ENCODE results near the gene MED26. TPM values are rescaled to one million over a fixed set of nuclear protein-coding genes. Genes with fewer than 3 reads are reported as not detected.

Gene MED26
- total RNA-seq, 1 experiment from 2014 or later: 8.8 TPM

DNA sequence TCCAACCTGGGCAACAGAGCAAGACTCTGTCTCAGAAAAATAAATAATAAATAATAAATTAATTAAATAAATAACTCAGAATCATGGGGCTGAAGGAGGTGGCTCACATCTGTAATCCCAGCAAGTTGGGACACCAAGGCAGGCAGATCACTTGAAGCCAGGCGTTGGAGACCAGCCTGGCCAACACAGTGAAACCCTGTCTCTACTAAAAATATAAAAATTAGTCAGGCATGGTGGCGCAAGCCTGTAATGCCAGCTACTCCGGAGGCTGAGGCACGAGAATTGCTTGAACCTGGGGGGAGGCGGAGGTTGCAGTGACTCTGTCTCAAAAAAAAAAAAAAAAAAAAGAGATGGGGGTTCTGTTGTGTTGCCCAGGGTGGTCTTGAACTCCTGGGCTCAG is 40.2 kb upstream of the MED26 start:
- intact Hi-C loops (cut with micrococcal nuclease; ENCODE audit: unreplicated experiment): no loop called here
- Histone ChIP-seq H3K27me3 (ENCODE audit: control insufficient read depth, insufficient read depth, low read length) (no peaks in the 10 kb centered on the region), H3K27ac (ENCODE audit: low read length) (no peak overlapping the region), H3K36me3 (ENCODE audit: control insufficient read depth, insufficient read depth, low read length) (no peaks in the 10 kb centered on the region), H3K4me1 (ENCODE audit: control insufficient read depth, insufficient read depth, low read length) (no peaks in the 10 kb centered on the region), H3K9me3 (ENCODE audit: control insufficient read depth, insufficient read depth, low read depth, low read length) (no peaks in the 10 kb centered on the region), H3K4me3 (ENCODE audit: low read depth in 2 of 2, low read length in 2 of 2) (no peak overlapping the region)
- ATAC-seq (no peak), DNase-seq (ENCODE audit: low read depth, low spot score) (no peak)
- BruUV-seq (replicated peaks): no TSS peak
- no peak for TF ChIP-seq SIN3A (IDR thresholded peaks at IDR 0.05; ENCODE audit: borderline replicate concordance, insufficient read depth, low read depth, low read length)
- CTCF ChIA-PET: interaction anchor here (0.5 kb wide), 1 partner anchor 9 kb away, joined by 4 read pairs; no protein-coding TSS in a partner anchor
- POLR2A ChIA-PET: no interaction called here
- in situ Hi-C loops (cut with HindIII; ENCODE audit: low pct_unique_long_range_greater_than_20kb, low sequenced_read_pairs): no loop called here

DNA sequence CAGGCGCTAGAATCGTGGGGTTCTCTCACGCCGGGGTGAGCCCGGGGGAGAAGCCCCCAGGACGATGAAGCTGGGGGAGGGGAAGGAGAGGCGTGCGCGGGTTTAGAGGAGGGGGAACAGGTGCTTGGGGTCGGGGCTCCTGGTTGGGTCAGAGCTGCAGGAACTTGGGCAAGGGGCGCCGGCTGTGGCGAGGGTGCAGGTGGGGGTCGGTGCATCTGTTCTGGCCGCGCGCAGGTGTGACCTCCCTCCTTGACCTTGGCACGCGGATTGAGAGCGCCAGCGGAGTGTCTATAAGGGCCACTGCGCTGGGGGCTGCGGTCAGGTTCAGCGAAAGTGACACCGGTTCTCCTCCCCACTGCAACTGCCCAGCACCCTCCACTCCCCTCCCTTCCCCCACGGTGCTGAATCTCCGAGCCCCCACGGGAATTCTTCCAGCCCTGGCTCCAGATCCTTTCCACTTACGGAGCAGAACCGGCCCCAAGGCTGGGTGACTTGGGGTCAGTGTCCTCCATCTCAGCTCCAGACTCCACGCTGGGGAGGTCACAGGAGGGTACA is 33.6 kb upstream of the MED26 start:
- POLR2A ChIA-PET: no interaction called here
- in situ Hi-C loops (cut with HindIII; ENCODE audit: low pct_unique_long_range_greater_than_20kb, low sequenced_read_pairs): no loop called here
- peak overlapping the region; percentile 44; the same call in 1 of the 2 replicates for H3K27ac ChIP-seq (ENCODE audit: low read length)
- DNase-seq (ENCODE audit: low read depth, low spot score) (no peak), ATAC-seq (no peak)
- no peaks in the 10 kb centered on the region for H3K9me3 ChIP-seq (ENCODE audit: control insufficient read depth, insufficient read depth, low read depth, low read length)
- H3K27me3 ChIP-seq (ENCODE audit: control insufficient read depth, insufficient read depth, low read length): no peaks in the 10 kb centered on the region
- peaks cover 9% of the 10 kb centered on the region for H3K36me3 ChIP-seq (ENCODE audit: control insufficient read depth, insufficient read depth, low read length)
- H3K4me3 ChIP-seq (ENCODE audit: low read depth in 2 of 2, low read length in 2 of 2): peak overlapping the region; percentile 89 to 92
- CTCF ChIA-PET: interaction anchor here (0.6 kb wide), 1 partner anchor 644 kb away, joined by 3 read pairs; no protein-coding TSS in a partner anchor
- no peaks in the 10 kb centered on the region; the same call in 1 of the 2 replicates for H3K4me1 ChIP-seq (ENCODE audit: control insufficient read depth, insufficient read depth, low read length)
- intact Hi-C loops (cut with micrococcal nuclease; ENCODE audit: unreplicated experiment): no loop called here
- no TSS peak for BruUV-seq (replicated peaks)
- no peak for TF ChIP-seq SIN3A (IDR thresholded peaks at IDR 0.05; ENCODE audit: borderline replicate concordance, insufficient read depth, low read depth, low read length)
- TF ChIP-seq POLR2AphosphoS5 (IDR thresholded peaks at IDR 0.05; ENCODE audit: low read depth, low read length): no peak
- no peak for TF ChIP-seq TCF7L2 (IDR thresholded peaks at IDR 0.05; ENCODE audit: low read depth, low read length)
- TF ChIP-seq, protein P1, sequence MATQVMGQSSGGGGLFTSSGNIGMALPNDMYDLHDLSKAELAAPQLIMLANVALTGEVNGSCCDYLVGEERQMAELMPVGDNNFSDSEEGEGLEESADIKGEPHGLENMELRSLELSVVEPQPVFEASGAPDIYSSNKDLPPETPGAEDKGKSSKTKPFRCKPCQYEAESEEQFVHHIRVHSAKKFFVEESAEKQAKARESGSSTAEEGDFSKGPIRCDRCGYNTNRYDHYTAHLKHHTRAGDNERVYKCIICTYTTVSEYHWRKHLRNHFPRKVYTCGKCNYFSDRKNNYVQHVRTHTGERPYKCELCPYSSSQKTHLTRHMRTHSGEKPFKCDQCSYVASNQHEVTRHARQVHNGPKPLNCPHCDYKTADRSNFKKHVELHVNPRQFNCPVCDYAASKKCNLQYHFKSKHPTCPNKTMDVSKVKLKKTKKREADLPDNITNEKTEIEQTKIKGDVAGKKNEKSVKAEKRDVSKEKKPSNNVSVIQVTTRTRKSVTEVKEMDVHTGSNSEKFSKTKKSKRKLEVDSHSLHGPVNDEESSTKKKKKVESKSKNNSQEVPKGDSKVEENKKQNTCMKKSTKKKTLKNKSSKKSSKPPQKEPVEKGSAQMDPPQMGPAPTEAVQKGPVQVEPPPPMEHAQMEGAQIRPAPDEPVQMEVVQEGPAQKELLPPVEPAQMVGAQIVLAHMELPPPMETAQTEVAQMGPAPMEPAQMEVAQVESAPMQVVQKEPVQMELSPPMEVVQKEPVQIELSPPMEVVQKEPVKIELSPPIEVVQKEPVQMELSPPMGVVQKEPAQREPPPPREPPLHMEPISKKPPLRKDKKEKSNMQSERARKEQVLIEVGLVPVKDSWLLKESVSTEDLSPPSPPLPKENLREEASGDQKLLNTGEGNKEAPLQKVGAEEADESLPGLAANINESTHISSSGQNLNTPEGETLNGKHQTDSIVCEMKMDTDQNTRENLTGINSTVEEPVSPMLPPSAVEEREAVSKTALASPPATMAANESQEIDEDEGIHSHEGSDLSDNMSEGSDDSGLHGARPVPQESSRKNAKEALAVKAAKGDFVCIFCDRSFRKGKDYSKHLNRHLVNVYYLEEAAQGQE (IDR thresholded peaks at IDR 0.05; ENCODE audit: insufficient read depth in 1 of 2, low read depth in 2 of 2, low read length in 1 of 2): no peak

DNA sequence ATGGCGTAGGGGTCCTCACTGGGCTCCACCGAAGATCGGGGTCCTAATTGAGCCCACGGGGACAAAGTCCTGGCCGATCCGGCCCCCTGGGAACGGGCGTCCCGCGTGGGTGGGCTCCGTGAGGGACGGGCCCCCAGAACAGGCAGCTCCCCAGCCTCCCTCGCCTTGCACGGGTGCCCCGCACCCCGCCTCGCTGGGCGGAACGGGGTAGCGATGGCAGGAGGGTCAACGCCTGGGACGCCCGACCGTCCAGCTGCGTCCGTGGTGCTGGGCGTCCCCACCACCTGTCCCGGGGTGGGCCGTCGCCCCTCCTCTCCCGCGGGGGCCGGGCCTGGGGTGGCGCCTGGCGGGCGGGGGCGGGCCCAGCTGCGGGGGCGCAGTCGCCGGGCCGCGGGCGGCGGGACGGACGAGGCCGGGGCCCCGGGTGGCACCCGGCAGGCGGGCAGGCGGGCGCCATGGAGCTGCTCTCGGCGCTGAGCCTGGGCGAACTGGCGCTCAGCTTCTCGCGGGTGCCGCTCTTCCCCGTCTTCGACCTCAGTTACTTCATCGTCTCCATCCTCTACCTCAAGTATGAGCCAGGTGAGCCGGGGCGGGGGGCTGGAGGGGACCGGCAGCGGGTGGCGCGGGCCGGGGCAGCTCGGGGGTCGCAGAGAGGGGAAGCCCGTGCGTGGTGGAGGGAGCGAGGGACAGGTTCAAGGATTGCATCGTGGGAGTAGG is 32.9 kb upstream of the MED26 start, which contains the start of gene TMEM38A:
Gene TMEM38A (plus strand): TSS at position 377 of the 717 bp plus-strand sequence. CDS start 79 bp downstream, at position 456.
- in situ Hi-C loops (cut with HindIII; ENCODE audit: low pct_unique_long_range_greater_than_20kb, low sequenced_read_pairs) (no loop called here), intact Hi-C loops (cut with micrococcal nuclease; ENCODE audit: unreplicated experiment) (no loop called here)
- POLR2A ChIA-PET: interaction anchor here (0.6 kb wide), 1 partner anchor 145 kb away, joined by 3 read pairs; no protein-coding TSS in a partner anchor
- Histone ChIP-seq H3K9me3 (ENCODE audit: control insufficient read depth, insufficient read depth, low read depth, low read length) (no peaks in the 10 kb centered on the region), H3K36me3 (ENCODE audit: control insufficient read depth, insufficient read depth, low read length) (peaks cover 9% of the 10 kb centered on the region), H3K27me3 (ENCODE audit: control insufficient read depth, insufficient read depth, low read length) (no peaks in the 10 kb centered on the region), H3K4me1 (ENCODE audit: control insufficient read depth, insufficient read depth, low read length) (no peaks in the 10 kb centered on the region; the same call in 1 of the 2 replicates), H3K4me3 (ENCODE audit: low read depth in 2 of 2, low read length in 2 of 2) (peak within 1 kb of the TSS; percentile 89 to 92), H3K27ac (ENCODE audit: low read length) (peak within 1 kb of the TSS; percentile 91)
- ATAC-seq (peak; percentile 57), DNase-seq (ENCODE audit: low read depth, low spot score) (no peak)
- TSS peak; percentile 57 for BruUV-seq (replicated peaks)
- CTCF ChIA-PET: interaction anchor here (0.6 kb wide), 2 partner anchors 644 to 649 kb away, joined by 3 read pairs; no protein-coding TSS in a partner anchor
- no peak for TF ChIP-seq SIN3A (IDR thresholded peaks at IDR 0.05; ENCODE audit: borderline replicate concordance, insufficient read depth, low read depth, low read length)
- TF ChIP-seq POLR2AphosphoS5 (IDR thresholded peaks at IDR 0.05; ENCODE audit: low read depth, low read length): no peak
- TF ChIP-seq, protein P1 (IDR thresholded peaks at IDR 0.05; ENCODE audit: insufficient read depth in 1 of 2, low read depth in 2 of 2, low read length in 1 of 2): no peak
- TF ChIP-seq, protein P2, sequence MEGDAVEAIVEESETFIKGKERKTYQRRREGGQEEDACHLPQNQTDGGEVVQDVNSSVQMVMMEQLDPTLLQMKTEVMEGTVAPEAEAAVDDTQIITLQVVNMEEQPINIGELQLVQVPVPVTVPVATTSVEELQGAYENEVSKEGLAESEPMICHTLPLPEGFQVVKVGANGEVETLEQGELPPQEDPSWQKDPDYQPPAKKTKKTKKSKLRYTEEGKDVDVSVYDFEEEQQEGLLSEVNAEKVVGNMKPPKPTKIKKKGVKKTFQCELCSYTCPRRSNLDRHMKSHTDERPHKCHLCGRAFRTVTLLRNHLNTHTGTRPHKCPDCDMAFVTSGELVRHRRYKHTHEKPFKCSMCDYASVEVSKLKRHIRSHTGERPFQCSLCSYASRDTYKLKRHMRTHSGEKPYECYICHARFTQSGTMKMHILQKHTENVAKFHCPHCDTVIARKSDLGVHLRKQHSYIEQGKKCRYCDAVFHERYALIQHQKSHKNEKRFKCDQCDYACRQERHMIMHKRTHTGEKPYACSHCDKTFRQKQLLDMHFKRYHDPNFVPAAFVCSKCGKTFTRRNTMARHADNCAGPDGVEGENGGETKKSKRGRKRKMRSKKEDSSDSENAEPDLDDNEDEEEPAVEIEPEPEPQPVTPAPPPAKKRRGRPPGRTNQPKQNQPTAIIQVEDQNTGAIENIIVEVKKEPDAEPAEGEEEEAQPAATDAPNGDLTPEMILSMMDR (IDR thresholded peaks at IDR 0.05): no peak

Measured in Panc1 (cell line).